ENCODE results near the gene JHY. TPM values are rescaled to one million over a fixed set of nuclear protein-coding genes. Genes with fewer than 3 reads are reported as not detected.

Gene JHY
- total and polyA plus RNA-seq, 8 donors = 7.3 to 10.0 (median 8.5) TPM

DNA sequence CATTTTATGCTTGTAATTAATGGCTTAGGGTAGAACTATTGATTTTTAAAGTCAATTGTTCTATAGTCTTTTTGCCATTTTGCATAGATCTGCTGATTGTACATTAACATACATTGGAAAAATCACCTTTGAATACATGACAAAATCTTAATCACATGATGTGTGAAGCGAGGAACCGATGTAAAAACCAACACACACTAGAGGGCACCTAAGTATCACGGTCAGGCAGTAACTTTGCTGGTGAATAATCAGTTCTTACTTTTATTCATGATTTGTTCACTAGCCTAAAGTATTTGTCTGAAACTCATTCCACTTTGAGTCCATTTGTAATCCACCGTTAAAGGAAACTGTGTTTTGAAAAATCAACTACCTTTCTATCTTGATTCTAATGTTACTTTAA, 28.2 kb downstream of the JHY start:
- Histone ChIP-seq H3K27me3 (no peaks in the 10 kb centered on the region), H3K27ac (no peak overlapping the region), H3K4me1 (no peaks in the 10 kb centered on the region), H3K9me3 (no peaks in the 10 kb centered on the region), H3K4me3 (no peak overlapping the region), H3K36me3 (no peaks in the 10 kb centered on the region)
- TF ChIP-seq, protein P1, sequence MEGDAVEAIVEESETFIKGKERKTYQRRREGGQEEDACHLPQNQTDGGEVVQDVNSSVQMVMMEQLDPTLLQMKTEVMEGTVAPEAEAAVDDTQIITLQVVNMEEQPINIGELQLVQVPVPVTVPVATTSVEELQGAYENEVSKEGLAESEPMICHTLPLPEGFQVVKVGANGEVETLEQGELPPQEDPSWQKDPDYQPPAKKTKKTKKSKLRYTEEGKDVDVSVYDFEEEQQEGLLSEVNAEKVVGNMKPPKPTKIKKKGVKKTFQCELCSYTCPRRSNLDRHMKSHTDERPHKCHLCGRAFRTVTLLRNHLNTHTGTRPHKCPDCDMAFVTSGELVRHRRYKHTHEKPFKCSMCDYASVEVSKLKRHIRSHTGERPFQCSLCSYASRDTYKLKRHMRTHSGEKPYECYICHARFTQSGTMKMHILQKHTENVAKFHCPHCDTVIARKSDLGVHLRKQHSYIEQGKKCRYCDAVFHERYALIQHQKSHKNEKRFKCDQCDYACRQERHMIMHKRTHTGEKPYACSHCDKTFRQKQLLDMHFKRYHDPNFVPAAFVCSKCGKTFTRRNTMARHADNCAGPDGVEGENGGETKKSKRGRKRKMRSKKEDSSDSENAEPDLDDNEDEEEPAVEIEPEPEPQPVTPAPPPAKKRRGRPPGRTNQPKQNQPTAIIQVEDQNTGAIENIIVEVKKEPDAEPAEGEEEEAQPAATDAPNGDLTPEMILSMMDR (IDR thresholded peaks at IDR 0.05) = no peak
- intact Hi-C loops (cut with DNase I) = no loop called here
- ATAC-seq = peak; percentile 47
- peak in 1 of 4 donors; percentile 4 for DNase-seq

DNA sequence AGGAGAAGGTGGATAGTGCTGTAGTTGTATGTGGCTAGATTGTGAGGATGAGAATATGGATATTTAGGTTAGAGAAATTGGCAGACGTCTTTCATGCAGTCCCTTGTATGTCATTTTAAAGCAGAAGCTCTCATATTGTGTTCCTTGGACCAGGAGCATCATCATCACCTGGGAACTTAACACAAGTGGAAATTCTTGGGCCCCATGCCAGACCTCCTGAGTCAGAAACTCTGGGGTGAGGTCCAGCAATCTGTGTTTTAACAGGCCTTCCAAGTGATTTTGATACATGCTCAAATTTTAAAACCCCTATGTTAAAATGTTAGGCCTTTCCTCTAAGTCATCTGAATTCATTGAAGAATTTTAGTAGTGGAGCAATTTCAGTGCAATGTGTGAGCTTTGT, 34.8 kb downstream of the JHY start:
- ATAC-seq (peak; percentile 60), DNase-seq (peak in 1 of 4 donors; percentile 64)
- peaks cover 0 to 2% of the 10 kb centered on the region in 2 donors for H3K4me1 ChIP-seq
- intact Hi-C loops (cut with DNase I) = no loop called here
- H3K4me3 ChIP-seq = no peak overlapping the region
- H3K9me3 ChIP-seq = no peaks in the 10 kb centered on the region
- TF ChIP-seq, protein P1 (IDR thresholded peaks at IDR 0.05) = no peak
- no peaks in the 10 kb centered on the region for H3K36me3 ChIP-seq
- no peak overlapping the region for H3K27ac ChIP-seq
- H3K27me3 ChIP-seq = no peaks in the 10 kb centered on the region

DNA sequence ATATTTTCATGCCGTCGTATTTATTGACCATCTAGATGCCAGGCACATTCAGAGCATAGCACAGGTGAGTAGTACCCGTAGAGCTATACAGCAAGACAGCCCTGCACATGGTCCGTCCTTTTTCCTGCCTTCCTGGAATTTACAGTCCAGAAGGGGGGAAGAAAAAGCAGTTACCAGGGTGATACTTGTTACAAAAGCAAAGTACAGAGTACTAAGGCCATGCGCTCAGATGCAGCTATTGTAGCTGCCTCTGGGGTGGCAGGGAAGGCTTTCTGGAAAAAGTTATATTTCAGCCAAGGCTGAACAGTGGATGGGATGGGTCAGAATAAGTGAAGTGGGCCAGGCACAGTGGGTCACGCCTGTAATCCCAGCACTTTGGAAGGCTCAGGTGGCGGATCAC, 36.2 kb downstream of the JHY start:
- Histone ChIP-seq H3K27me3 (no peaks in the 10 kb centered on the region), H3K36me3 (no peaks in the 10 kb centered on the region), H3K4me3 (no peak overlapping the region), H3K4me1 (peaks cover 0 to 2% of the 10 kb centered on the region in 2 donors), H3K9me3 (no peaks in the 10 kb centered on the region), H3K27ac (no peak overlapping the region)
- DNase-seq (no peak), ATAC-seq (no peak)
- intact Hi-C loops (cut with DNase I) = no loop called here
- TF ChIP-seq, protein P1 (IDR thresholded peaks at IDR 0.05) = no peak

DNA sequence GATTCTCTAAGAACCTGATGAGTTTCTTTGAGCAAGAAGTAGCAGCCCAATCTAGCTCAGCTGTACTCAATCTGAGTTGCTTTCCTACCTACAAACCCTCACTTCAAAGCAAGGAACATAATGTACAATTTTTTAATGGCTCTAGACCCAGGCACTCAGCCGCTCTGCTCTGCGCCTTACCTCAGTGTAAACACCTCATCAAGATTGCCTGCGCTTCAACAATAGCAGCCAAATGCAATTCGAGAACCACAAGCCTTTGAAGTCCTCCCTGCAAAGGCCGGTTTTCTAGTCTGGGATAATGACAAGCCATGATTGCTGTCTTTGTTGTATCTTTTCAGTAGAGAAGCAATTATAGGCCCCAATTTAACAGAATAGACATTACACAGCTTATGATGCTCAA, 38.0 kb downstream of the JHY start:
- TF ChIP-seq, protein P1 (IDR thresholded peaks at IDR 0.05) = no peak
- H3K9me3 ChIP-seq = no peaks in the 10 kb centered on the region
- H3K4me1 ChIP-seq = peaks cover 0 to 2% of the 10 kb centered on the region in 2 donors
- intact Hi-C loops (cut with DNase I) = no loop called here
- H3K27me3 ChIP-seq = no peaks in the 10 kb centered on the region
- ATAC-seq (peak; percentile 93), DNase-seq (peak in 2 of 4 donors; percentile 32 to 41)
- no peaks in the 10 kb centered on the region for H3K36me3 ChIP-seq
- no peak overlapping the region for H3K4me3 ChIP-seq
- no peak overlapping the region for H3K27ac ChIP-seq

DNA sequence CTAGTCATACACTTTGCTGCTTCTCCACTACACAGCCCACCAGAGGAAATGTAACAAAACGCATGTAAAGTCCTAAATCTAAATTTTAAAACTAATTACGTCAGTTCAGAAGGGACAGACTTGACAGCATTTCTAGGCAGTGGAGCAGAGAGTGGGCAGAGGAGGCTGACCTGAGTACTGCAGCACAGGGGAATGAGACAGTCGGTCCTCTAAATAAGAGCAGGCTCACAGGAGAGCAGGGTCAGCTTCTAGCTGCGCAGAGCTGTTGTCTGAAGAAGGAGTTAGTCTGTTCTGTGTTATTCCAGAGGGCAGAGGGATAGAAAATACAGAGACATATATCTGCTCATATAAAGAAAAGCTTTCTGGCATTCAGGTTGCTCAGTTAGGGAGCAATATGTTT, 40.3 kb downstream of the JHY start:
- H3K9me3 ChIP-seq = no peaks in the 10 kb centered on the region
- H3K4me3 ChIP-seq = no peak overlapping the region
- H3K4me1 ChIP-seq = peaks cover 0 to 2% of the 10 kb centered on the region in 2 donors
- no peak for DNase-seq
- intact Hi-C loops (cut with DNase I) = no loop called here
- H3K36me3 ChIP-seq = no peaks in the 10 kb centered on the region
- TF ChIP-seq, protein P1 (IDR thresholded peaks at IDR 0.05) = no peak
- no peaks in the 10 kb centered on the region for H3K27me3 ChIP-seq
- H3K27ac ChIP-seq = no peak overlapping the region
- no peak for ATAC-seq

Data from left lung (tissue), 10 donors.